Vagina (tissue), 2 donors: Measurements from ENCODE around the gene ARHGAP32.

ENCODE experiments used
- CTCF ChIP-seq, 3 experiments: fragments of 450-650 bp in 2 of 3; fragments of 200-600 bp in 1 of 3; sonication (generic) in 1 of 3; IDR thresholded peaks; one replicate each; pipeline ENCODE4 v1.5.1; 2017 to 2019; ENCODE audit warnings: antibody characterized with exemption in 3 of 3, mild to moderate bottlenecking in 2 of 3, moderate library complexity in 2 of 3
- POLR2A ChIP-seq, 2 donors: fragments of 450-650 bp; IDR thresholded peaks; one replicate each; pipeline ENCODE4 v1.6.1; 2017; ENCODE audit warnings: antibody characterized with exemption in 2 of 2, mild to moderate bottlenecking in 2 of 2, moderate library complexity in 2 of 2
- POLR2AphosphoS5 ChIP-seq, 2 donors: sonication (generic); formaldehyde crosslinking; IDR thresholded peaks; one replicate each; pipeline ENCODE4 v1.9.0; 2017; ENCODE audit warnings: antibody characterized with exemption in 2 of 2, mild to moderate bottlenecking in 2 of 2, low read depth in 1 of 2; ENCODE audit not compliant: insufficient read depth in 1 of 2

GRCh38 chr11:129234978-129235377 is 42.9 kb upstream of the ARHGAP32 start:
- TF ChIP-seq POLR2A (IDR thresholded peaks at IDR 0.05) = no peak
- TF ChIP-seq POLR2AphosphoS5 (IDR thresholded peaks at IDR 0.05; ENCODE audit: insufficient read depth in 1 of 2, low read depth in 1 of 2) = no peak
- no peak for TF ChIP-seq CTCF (IDR thresholded peaks at IDR 0.05)
